ENCODE data around the gene GPANK1. TPM values are rescaled to one million over a fixed set of nuclear protein-coding genes. Genes with fewer than 3 reads are reported as not detected.

The GPANK1 gene
- total and polyA plus RNA-seq, 2 of the 13 experiments (the other 11 are each of a cell fraction or from before 2014, with no cell fraction given), result 15.4 to 22.8 TPM

- TF ChIP-seq PRDM15 (CRISPR knock-in tag; IDR thresholded peaks at IDR 0.05) (peak; percentile 97), ZNF569 (CRISPR knock-in tag; IDR thresholded peaks at IDR 0.05; ENCODE audit: borderline replicate concordance) (no peak), HOXA9 (CRISPR knock-in tag; IDR thresholded peaks at IDR 0.05; ENCODE audit: borderline replicate concordance) (no peak), PPARG (CRISPR knock-in tag; conservative IDR thresholded peaks at IDR 0.05) (peak; percentile 59; the same call in 1 of the 2 replicates), EEA1 (CRISPR knock-in tag; IDR thresholded peaks at IDR 0.05; ENCODE audit: borderline replicate concordance) (no peak), KAT2B (IDR thresholded peaks at IDR 0.05; ENCODE audit: borderline replicate concordance, low read depth, low read length) (no peak), CC2D1A (CRISPR knock-in tag; IDR thresholded peaks at IDR 0.05) (no peak), ARHGAP35 (CRISPR knock-in tag; IDR thresholded peaks at IDR 0.05; ENCODE audit: borderline replicate concordance) (0 out of 2 replicates have a peak, but pooled peaks have one; percentile 13), KMT2B (CRISPR knock-in tag; IDR thresholded peaks at IDR 0.05) (peak; percentile 66; the same call in 1 of the 2 replicates), LBX2 (CRISPR knock-in tag; IDR thresholded peaks at IDR 0.05; ENCODE audit: borderline replicate concordance) (0 out of 2 replicates have a peak, but pooled peaks have one; percentile 55), HNRNPK (IDR thresholded peaks at IDR 0.05; ENCODE audit: low read depth, low read length, poor library complexity, severe bottlenecking) (peak; percentile 96), KDM5A (IDR thresholded peaks at IDR 0.05; ENCODE audit: borderline replicate concordance, low read length) (peak; percentile 81), ZNF446 (CRISPR knock-in tag; IDR thresholded peaks at IDR 0.05) (no peak), SCMH1 (CRISPR knock-in tag; IDR thresholded peaks at IDR 0.05; ENCODE audit: borderline replicate concordance) (no peak), ZBTB38 (CRISPR knock-in tag; IDR thresholded peaks at IDR 0.05) (no peak), ZMAT3 (CRISPR knock-in tag; conservative IDR thresholded peaks at IDR 0.05) (peak; percentile 82), HNF4A (CRISPR knock-in tag; IDR thresholded peaks at IDR 0.05) (no peak), MLLT10 (CRISPR knock-in tag; IDR thresholded peaks at IDR 0.05) (no peak), TCF7 (IDR thresholded peaks at IDR 0.05; ENCODE audit: low read depth) (no peak; the same call in 1 of the 2 replicates), ZBTB4 (CRISPR knock-in tag; IDR thresholded peaks at IDR 0.05; ENCODE audit: borderline replicate concordance) (no peak), IRF1 (CRISPR knock-in tag; IDR thresholded peaks at IDR 0.05; ENCODE audit: low read depth) (no peak)
Measured at GRCh38 chr6:31665501-31666336, 922 bp upstream of the GPANK1 start, which contains the start of gene CSNK2B (continued).

All from HepG2 (cell line).